ENCODE results near the gene LDLRAD2.
"Not testable (repeated sequence)": the region's sequence is repeated elsewhere in the genome, so short reads cannot be mapped to it uniquely, and the experiment has no call there.

LDLRAD2 gene

GRCh38 chr1:21824926-21825325 lies 12.9 kb downstream of the LDLRAD2 start:
- DNase-seq, result no peak

- DNase-seq, result no peak
Observed at GRCh38 chr1:21825393-21825792, 13.3 kb downstream of the LDLRAD2 start.

- not testable (repeated sequence) for DNase-seq
Observed at GRCh38 chr1:21826694-21827093, 14.6 kb downstream of the LDLRAD2 start.

GRCh38 chr1:21827141-21827679 lies 15.1 kb downstream of the LDLRAD2 start:
- no peak for DNase-seq

GRCh38 chr1:21828075-21828474 lies 16.0 kb downstream of the LDLRAD2 start:
- DNase-seq, result no peak

GRCh38 chr1:21828506-21829210 lies 16.6 kb downstream of the LDLRAD2 start:
- DNase-seq, result no peak

- no peak for DNase-seq
Observed at GRCh38 chr1:21829294-21829693, 17.2 kb downstream of the LDLRAD2 start.

- DNase-seq, result no peak
Observed at GRCh38 chr1:21830792-21831453, 18.9 kb downstream of the LDLRAD2 start.

GRCh38 chr1:21831454-21831970 lies 19.4 kb downstream of the LDLRAD2 start:
- no peak for DNase-seq

GRCh38 chr1:21833392-21833976 lies 21.4 kb downstream of the LDLRAD2 start:
- DNase-seq, result no peak

- DNase-seq, result no peak
Observed at GRCh38 chr1:21834094-21834493, 22.0 kb downstream of the LDLRAD2 start.

GRCh38 chr1:21834666-21835065 lies 22.6 kb downstream of the LDLRAD2 start:
- no peak for DNase-seq

GRCh38 chr1:21836010-21836409 lies 23.9 kb downstream of the LDLRAD2 start:
- DNase-seq, result no peak

- DNase-seq, result no peak
Observed at GRCh38 chr1:21836729-21837128, 24.7 kb downstream of the LDLRAD2 start.

- DNase-seq, result no peak
Observed at GRCh38 chr1:21837476-21837875, 25.4 kb downstream of the LDLRAD2 start.

GRCh38 chr1:21838359-21839157 lies 26.5 kb downstream of the LDLRAD2 start:
- DNase-seq, result no peak

GRCh38 chr1:21839337-21840037 lies 27.4 kb downstream of the LDLRAD2 start:
- DNase-seq, result no peak

- DNase-seq, result no peak
Observed at GRCh38 chr1:21840981-21841380, 28.9 kb downstream of the LDLRAD2 start.

- no peak for DNase-seq
Observed at GRCh38 chr1:21841852-21842466, 29.9 kb downstream of the LDLRAD2 start.

GRCh38 chr1:21842606-21843162 lies 30.6 kb downstream of the LDLRAD2 start:
- DNase-seq, result no peak

- DNase-seq, result no peak
Observed at GRCh38 chr1:21843208-21843607, 31.1 kb downstream of the LDLRAD2 start.

All from stimulated activated naive CD4-positive, alpha-beta T cell (primary cell).